HG02970 (cell line): Measurements from ENCODE around the gene GPR171.
"Not testable (repeated sequence)": the region's sequence is repeated elsewhere in the genome, so short reads cannot be mapped to it uniquely, and the experiment has no call there.

Experiments
- ATAC-seq: cut with Tn5 transposase; IDR thresholded peaks from one replicate; pipeline ENCODE4 v1.9.1; 2021; ENCODE audit warnings: mild to moderate bottlenecking, moderate library complexity, moderate number of reproducible peaks; ENCODE audit not compliant: unreplicated experiment, low FRiP score

Gene GPR171

DNA sequence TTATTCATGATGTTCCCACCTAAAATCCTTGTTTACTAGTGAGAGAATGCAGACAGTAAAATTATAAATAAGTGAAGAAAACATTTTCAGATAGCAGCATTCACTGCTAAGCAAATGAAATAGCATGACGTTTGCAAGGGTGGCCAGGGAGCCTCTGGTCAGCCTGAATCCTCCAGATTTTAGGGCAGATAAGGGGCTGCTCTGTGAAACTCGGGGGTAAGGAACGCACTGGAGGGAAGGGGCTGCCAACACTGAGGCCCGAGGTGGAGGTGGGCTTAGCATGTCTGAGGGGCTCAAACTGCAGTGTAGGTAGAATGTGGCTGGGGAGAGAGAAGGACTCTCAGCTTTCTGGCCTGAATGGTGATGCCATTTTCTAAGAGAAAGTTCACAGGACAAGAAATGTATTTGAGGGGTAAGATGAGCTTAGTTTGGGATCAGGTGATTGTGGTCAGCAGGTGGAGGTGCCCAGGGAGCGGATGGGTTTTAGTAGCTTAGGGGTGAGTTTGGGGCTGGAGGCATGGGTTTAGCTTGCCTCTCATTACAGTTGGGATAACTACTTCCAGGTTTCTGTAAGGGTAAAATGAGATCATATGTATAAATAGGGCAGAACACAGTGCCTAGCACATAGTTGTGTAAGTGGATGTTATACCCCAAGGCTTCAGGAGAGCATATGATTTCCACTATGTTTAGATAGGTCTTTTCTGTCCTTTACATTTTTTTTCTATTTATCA is 20.5 kb downstream of the GPR171 start:
- ATAC-seq, result no peak

DNA sequence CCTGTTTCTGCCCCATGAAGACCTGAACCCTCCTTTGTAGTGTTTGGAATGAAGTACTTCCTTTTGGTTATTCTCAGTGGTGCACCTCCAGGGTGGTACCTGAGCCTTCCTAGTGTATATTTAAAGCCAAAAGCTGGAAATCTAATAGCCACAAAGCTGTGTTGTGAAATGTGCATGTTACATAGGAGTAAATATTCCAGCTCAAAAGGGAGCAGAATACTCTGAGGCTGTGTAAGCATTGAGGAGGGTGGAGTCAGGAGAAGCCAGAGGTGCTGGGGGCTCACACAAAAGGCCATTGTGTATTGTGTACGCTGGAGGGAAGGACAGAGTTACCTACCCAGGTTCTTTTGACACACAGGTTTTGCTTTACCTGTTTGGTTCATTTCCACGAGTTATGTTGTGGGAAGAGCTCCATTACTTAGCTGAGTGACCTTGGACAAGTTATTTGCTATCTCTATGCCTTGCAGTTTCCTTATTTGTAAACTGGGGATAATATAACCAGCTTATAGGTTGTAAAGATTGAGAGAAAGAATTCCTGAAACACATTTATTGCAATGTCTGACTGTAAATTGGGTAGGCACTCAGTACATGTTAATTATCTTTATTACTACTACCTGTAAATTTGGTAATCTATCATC is 24.7 kb downstream of the GPR171 start:
- ATAC-seq, result no peak

DNA sequence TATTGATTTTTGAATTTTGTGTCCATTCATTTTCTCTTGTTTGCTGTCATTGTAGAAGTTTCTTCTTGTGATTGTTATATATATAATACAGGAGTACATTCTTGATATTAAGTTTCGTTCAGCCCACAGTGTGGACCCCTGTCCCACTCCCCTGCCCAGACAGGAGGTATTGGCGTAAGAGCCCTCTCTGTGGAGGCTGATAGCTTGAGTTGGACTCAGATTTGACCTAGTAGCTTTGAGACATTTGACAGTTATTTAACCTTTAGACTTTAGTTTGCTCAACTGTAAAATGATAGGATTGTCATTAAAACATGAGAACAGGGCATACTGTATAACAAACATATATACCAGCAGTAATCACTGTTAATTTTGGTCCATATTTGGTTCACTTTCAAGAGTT is 27.1 kb downstream of the GPR171 start:
- ATAC-seq, result no peak

DNA sequence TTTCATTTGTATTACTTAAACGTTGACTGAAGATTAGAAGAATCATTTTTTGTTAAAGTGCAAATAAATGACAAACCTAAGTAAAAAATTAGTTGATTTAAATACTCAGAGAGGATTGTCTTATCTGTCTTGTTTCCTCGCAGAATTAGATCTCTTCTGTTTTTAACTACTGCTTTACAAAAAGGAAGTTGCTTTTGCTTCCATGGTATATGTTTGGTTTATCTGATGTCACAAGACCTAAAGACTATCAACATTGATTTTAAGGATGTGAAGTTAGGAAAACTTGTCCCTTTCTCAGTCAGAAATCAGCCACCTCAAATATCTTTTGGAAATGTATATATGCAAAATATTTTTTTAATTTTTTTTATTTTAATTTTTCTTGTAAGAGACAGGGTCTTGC is 28.7 kb downstream of the GPR171 start:
- ATAC-seq, result no peak

DNA sequence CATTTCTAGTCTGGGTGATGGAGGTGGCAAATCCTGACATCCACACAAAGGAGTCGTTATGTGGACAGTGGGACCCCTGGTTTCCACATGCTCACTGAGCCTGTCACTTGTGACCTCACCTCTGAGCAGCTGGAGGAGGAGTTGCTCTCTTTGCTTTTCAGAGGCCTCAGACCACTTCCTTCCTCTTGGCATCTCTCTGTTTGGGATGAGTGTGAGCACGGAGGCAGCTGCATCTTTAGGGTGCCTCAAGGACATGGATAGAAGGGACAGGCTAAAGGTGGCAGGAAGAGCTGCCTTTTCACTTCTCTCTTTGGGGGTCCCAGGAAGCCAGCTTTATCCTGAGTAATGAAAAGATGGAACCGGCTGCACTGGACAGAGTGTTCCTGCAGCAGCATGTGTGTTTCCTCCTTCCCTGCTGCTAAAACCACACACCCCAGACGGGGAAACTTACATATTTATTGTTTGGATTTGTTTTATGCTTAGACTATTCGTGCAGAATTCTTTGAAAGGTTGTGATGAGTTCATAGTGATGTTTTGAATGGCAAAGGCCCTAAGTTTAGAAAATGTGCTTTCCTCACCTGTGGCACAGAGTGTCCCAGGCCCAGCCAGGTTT is 31.8 kb downstream of the GPR171 start:
- ATAC-seq, result no peak

DNA sequence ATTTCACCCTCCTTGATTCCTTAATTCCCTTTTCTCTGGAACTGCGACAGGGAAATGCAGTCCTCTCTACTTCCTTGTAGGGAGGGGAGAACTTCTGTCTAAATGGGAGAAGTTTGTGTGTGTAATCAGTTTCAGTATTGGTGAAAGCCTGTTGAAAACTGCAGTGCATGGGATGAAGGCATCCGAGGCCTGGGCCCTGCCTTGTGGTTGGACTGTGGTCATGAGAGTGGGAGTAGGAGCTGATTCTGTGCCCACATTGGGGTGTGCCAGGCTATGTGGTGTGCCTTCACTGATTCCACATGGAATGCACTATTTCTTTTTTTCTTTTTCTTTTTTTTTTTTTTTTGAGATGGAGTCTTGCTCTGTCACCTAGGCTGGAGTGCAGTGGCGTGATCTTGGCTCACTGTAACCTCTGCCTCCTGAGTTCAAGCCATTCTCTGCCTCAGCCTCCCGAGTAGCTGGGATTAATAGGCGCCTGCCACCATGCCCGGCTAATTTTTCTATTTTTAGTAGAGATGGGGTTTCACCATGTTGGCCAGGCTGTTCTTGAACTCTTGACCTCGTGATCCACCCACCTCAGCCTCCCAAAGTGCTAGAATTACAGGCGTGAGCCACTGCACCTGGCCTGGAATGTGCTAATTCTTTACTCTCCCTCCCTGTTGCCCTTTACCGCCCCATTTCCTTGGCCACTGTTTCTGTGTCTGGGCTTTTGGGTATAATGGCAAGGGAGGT is 32.9 kb downstream of the GPR171 start:
- not testable (repeated sequence) for ATAC-seq

DNA sequence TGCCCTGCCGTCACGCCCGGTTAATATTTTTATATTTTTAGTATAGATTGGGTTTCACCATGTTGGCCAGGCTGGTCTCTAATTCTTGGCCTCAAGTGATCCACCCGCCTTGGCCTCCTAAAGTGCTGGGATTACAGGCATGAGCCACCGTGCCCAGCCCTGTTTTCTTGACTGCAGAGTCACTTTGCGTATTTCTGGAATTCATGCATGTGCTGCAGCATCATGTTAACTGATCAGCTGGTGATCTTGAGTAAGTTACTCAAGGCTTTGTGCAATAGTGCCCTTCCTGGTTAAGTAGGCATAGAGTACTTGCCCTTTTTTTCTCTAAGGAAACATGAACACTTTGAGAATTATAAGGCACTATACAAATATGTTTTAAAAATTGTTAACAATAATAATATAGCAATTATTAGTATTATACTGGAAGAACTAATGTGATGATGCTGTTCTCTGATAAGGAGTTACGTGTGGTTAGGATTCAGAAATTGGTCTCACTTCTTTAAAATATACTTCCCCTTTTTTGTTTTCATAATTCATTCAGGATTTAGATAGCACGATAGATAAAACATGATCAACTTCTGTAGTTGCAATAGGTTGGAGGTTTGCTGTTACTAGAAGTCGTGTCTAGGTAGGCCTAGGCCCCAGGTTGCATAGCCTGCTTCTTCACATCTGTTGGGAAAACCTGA is 33.6 kb downstream of the GPR171 start:
- ATAC-seq, result no peak

DNA sequence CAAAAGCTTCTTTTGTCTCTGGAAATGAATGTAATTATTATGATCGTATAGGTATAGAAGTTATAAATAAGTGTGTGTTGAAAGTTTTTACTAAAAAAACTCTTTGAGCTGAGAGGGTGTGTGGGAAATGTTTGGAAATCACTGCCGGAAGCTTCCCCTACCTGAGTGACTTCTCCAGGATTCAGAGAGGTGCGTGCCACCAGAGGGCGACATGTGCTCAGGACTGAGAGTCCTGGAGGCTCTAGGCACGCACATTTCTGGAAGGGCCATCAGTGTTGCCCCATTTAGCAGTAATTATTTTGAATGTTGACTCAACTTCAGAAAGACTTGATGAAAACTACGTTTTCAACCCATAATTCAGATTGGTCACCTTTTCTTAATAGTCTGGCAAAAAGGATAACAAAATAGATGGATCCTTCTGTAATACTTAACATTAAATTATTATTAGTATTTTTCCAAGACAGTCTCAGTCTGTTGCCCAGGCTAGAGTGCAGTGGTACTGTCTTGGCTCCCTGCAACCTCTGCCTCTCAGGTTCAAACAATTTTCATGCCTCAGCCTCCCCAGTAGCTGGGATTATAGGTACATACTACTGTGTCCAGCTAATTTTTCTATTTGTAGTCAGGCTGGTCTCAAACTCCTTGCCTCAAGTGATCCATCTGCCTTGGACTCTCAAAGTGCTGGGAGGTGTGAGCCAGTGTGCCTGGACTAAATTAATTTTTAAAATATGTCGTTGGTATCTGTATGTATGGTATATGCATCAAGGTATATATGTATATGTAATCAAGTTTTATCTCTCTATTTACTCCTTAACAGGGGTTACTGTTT is 34.5 kb downstream of the GPR171 start:
- no peak for ATAC-seq

DNA sequence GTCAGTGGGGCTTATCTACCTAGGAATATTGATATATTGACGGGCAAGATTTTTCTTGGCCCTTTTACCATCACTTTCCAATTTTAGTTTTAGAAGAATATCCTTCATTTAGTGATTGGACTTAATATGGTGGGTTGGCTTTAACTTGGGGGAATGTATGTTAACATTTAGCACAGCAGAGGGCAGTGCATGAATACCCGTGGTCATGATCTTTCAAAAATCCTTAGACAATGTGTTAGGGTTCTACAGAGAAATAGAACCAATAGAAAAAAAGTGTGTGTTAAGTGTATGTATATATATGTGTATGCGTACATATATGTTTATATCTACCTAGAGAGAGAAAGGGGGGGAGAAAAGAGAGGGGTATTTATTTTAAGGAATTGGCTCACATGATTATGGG is 36.9 kb downstream of the GPR171 start:
- ATAC-seq, result no peak

DNA sequence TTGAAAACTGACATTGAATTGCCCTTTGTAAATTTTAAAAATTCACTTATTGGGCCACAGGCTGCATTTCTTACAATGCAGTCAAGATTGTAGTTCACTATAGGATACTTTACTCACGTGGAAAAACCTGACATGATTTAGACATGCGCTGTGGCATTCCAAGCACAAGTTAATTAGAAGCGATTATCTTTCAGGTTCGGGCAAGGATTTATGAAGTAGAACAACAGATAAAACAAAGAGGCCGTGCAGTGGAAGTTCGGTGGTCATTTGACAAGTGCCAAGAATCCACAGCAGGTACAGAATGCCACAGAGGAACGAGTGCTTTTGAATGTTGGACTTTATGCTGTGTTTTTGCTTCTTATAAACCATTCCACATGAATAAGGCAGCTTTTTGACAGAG is 37.8 kb downstream of the GPR171 start:
- no peak for ATAC-seq

DNA sequence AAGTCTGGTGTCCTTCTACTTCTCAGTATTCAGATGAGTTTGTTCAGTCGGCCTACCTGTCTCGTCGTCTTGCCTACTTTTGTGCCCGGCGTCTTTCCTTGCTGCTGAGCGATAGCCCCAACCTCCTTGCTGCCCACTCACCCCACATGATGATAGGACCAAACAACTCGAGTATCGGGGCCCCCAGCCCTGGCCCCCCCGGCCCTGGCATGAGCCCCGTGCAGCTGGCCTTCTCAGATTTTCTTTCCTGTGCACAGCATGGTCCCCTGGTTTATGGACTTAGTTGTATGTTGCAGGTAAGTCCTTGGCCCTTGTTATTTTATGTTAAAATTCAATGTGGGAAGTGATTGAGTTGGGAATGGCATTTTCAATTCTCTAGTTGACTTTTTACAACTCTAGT is 43.2 kb downstream of the GPR171 start:
- no peak for ATAC-seq

DNA sequence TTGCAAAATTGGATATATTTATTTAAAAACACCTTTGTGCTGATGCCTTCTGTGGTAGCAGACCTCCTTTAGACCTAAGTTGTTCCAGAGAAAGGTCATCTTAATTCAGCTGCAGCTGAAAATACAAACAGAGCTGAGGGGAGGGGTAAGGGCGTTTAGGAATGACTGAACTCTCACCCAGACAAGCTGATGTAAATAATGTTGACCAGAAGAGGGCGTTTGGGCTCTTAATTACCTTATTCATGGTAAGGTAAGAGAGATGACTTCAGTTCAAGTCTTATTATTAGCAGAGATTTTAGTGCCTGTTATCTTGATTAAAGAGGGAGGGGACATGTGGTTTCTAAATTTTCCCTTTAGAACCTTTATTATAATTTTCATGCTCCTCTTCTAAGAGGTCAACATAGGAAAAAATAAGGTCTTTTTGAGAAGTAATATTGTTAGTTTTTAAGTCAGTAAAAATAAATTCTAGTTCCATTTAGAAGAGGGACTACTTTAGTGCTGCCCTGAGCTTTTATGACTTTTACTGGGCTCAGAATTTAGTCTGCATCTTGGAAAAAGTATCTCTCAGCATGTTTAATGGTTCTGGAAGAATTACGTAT is 46.3 kb downstream of the GPR171 start:
- ATAC-seq, result peak; percentile 56

DNA sequence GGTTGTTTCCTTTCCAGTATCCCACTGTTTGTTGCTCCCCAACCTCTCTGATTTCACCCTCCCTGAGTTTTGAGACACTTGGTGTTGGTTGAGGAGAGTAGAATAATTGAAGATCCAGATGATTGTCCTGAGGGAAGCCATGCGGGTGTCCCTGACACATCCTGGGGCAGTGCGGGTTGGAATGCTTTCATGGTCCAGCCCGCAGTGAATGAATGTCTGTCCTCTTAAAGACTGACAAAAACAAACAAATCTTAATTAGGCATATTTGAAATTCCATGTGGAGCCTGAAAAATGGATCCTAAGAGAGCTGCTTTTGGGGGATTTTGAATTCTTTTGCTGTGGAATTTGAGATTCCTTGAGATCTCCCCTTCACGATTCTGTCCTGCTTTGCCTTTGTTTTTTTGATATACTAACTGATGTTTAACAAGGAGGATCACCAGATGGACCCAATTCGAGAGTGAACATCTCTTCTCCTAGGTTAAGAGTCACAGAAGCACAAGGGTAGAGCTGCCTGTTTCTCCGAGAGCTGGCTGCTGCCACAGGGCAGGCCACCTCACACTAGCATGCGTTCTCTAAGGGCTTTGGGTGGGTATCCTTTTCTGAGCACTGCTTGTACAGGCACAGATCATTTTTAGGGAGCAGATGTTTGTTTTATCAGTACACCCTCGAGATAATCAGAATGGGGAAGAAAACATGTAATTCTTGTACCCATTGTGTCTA is 47.4 kb downstream of the GPR171 start:
- ATAC-seq, result no peak

DNA sequence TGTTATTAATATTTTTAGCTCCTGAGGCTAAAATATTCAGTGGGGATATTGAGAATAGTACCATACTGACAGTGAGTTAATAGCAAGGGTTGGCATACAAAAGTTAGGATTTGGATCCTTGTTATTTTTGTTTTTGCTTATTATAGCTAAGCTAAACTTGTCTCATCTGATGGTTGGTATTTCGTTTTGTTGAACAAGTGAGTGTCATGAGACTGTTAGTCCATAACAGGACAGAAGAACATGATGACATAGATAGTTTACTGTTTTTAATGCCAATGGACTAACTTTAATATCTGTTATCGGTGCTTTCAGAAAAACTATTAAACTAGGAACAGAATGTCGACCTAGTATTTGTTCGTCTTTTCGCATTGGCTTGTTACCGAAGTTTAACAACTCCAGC is 48.5 kb downstream of the GPR171 start:
- no peak for ATAC-seq

DNA sequence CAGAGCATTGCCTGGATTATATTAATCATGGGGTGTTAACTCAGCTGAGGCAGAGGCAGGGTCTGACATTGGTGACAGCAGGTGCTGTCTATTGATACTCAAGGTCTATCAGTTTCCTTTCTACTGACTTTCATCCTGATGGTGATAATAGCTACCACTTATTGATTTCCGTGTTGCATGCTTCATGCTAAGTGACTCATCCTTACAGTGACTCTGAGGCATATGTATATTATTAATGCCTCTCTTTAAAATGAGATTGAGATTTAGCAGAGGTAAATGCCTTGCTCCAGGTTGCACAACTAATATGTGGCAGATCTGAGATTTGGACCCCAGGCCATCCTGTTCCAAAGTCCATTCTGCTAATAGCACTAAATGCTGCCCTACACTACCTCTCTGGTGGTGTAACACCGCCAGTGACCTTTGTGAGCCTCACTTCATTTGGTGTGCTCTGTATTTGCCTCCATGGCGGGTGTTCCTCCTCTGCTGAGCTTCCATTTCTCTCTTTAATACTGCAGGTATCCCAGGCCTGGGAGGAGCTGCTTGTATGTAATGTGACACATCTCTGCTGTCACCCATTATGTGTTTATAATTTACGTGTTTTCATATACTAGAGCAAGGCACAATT is 50.4 kb downstream of the GPR171 start:
- no peak for ATAC-seq
